Measurements from ENCODE around the gene RP9. TPM values are rescaled to one million over a fixed set of nuclear protein-coding genes. Genes with fewer than 3 reads are reported as not detected.

The RP9 gene
- total RNA-seq, 1 donor from 2014 or later, result 29.6 TPM

- no peak for ATAC-seq (ENCODE audit: low read depth)
- no peak overlapping the region for H3K27ac Mint-ChIP-seq
- no peaks in the 10 kb centered on the region for H3K27me3 Mint-ChIP-seq
- no peak for TF ChIP-seq CTCF (IDR thresholded peaks at IDR 0.05)
- ChIA-PET POLR2A (no interaction called here), CTCF (interaction anchor here (1.1 kb wide), 1 partner anchor 12 kb away, joined by 3 read pairs; no protein-coding TSS in a partner anchor)
- no peaks in the 10 kb centered on the region for H3K4me1 Mint-ChIP-seq
- no peaks in the 10 kb centered on the region for H3K9me3 Mint-ChIP-seq
- DNase-seq, result no peak
- intact Hi-C loops (cut with micrococcal nuclease), result no loop called here
- H3K4me3 Mint-ChIP-seq, result no peak overlapping the region
- peaks cover 17% of the 10 kb centered on the region for H3K36me3 Mint-ChIP-seq (ENCODE audit: low read depth)
Observed at GRCh38 chr7:33152087-33152486, 42.9 kb upstream of the RP9 start.

GRCh38 chr7:33145156-33145555 is 36.0 kb upstream of the RP9 start:
- ATAC-seq (ENCODE audit: low read depth) (no peak), DNase-seq (no peak)
- CTCF ChIA-PET, result no interaction called here
- peaks cover 8% of the 10 kb centered on the region for H3K36me3 Mint-ChIP-seq (ENCODE audit: low read depth)
- no peaks in the 10 kb centered on the region for H3K27me3 Mint-ChIP-seq
- POLR2A ChIA-PET, result no interaction called here
- H3K27ac Mint-ChIP-seq, result no peak overlapping the region
- no peaks in the 10 kb centered on the region for H3K4me1 Mint-ChIP-seq
- H3K9me3 Mint-ChIP-seq, result peaks cover 7% of the 10 kb centered on the region
- intact Hi-C loops (cut with micrococcal nuclease), result no loop called here
- no peak for TF ChIP-seq CTCF (IDR thresholded peaks at IDR 0.05)
- no peak overlapping the region for H3K4me3 Mint-ChIP-seq

- ChIA-PET CTCF (no interaction called here), POLR2A (no interaction called here)
- no peaks in the 10 kb centered on the region for H3K4me1 Mint-ChIP-seq
- no peak for ATAC-seq (ENCODE audit: low read depth)
- no peaks in the 10 kb centered on the region for H3K27me3 Mint-ChIP-seq
- H3K4me3 Mint-ChIP-seq, result no peak overlapping the region
- H3K36me3 Mint-ChIP-seq (ENCODE audit: low read depth), result peaks cover 8% of the 10 kb centered on the region
- TF ChIP-seq CTCF (IDR thresholded peaks at IDR 0.05), result no peak
- intact Hi-C loops (cut with micrococcal nuclease), result no loop called here
- DNase-seq, result no peak
- no peak overlapping the region for H3K27ac Mint-ChIP-seq
- H3K9me3 Mint-ChIP-seq, result peaks cover 7% of the 10 kb centered on the region
Observed at GRCh38 chr7:33143996-33144718, 35.0 kb upstream of the RP9 start.

- intact Hi-C loops (cut with micrococcal nuclease), result no loop called here
- Mint-ChIP-seq H3K9me3 (peaks cover 7% of the 10 kb centered on the region), H3K27me3 (no peaks in the 10 kb centered on the region), H3K4me3 (no peak overlapping the region), H3K27ac (no peak overlapping the region), H3K36me3 (ENCODE audit: low read depth) (peaks cover 5% of the 10 kb centered on the region), H3K4me1 (no peaks in the 10 kb centered on the region)
- POLR2A ChIA-PET, result no interaction called here
- DNase-seq (no peak), ATAC-seq (ENCODE audit: low read depth) (no peak)
- CTCF ChIA-PET, result no interaction called here
- TF ChIP-seq CTCF (IDR thresholded peaks at IDR 0.05), result no peak
Observed at GRCh38 chr7:33142585-33142984, 33.4 kb upstream of the RP9 start.

- no peaks in the 10 kb centered on the region for H3K27me3 Mint-ChIP-seq
- H3K4me1 Mint-ChIP-seq, result no peaks in the 10 kb centered on the region
- no peak overlapping the region for H3K27ac Mint-ChIP-seq
- peaks cover 7% of the 10 kb centered on the region for H3K9me3 Mint-ChIP-seq
- no peak for TF ChIP-seq CTCF (IDR thresholded peaks at IDR 0.05)
- CTCF ChIA-PET, result no interaction called here
- POLR2A ChIA-PET, result no interaction called here
- peaks cover 5% of the 10 kb centered on the region for H3K36me3 Mint-ChIP-seq (ENCODE audit: low read depth)
- DNase-seq (no peak), ATAC-seq (ENCODE audit: low read depth) (no peak)
- H3K4me3 Mint-ChIP-seq, result no peak overlapping the region
- intact Hi-C loops (cut with micrococcal nuclease), result no loop called here
Observed at GRCh38 chr7:33137103-33137502, 27.9 kb upstream of the RP9 start.

Data from activated B cell treated with CpG ODN at 0.5 μM for 24 hours (primary cell).